ENCODE measurements around the gene ZNHIT2.
"Not testable (repeated sequence)": the region's sequence is repeated elsewhere in the genome, so short reads cannot be mapped to it uniquely, and the experiment has no call there.

ZNHIT2 gene

GRCh38 chr11:65119670-65119995 is 2.1 kb upstream of the ZNHIT2 start:
- no peak for DNase-seq (ENCODE audit: low read depth in 2 of 2)

- DNase-seq (ENCODE audit: low read depth in 2 of 2) = not testable (repeated sequence)
Measured at GRCh38 chr11:65118891-65119669, 1.6 kb upstream of the ZNHIT2 start.

GRCh38 chr11:65118097-65118837 is 766 bp upstream of the ZNHIT2 start:
- no peak for DNase-seq (ENCODE audit: low read depth in 2 of 2)

- DNase-seq (ENCODE audit: low read depth in 2 of 2) = no peak
Measured at GRCh38 chr11:65116370-65117205, 913 bp downstream of the ZNHIT2 start.

- DNase-seq (ENCODE audit: low read depth in 2 of 2) = no peak
Measured at GRCh38 chr11:65115361-65116082, 2.0 kb downstream of the ZNHIT2 start.

- DNase-seq (ENCODE audit: low read depth in 2 of 2) = no peak
Measured at GRCh38 chr11:65114538-65115171, 2.8 kb downstream of the ZNHIT2 start.

GRCh38 chr11:65113839-65114238 is 3.7 kb downstream of the ZNHIT2 start:
- DNase-seq (ENCODE audit: low read depth in 2 of 2) = no peak

GRCh38 chr11:65113361-65113756 is 4.1 kb downstream of the ZNHIT2 start:
- no peak for DNase-seq (ENCODE audit: low read depth in 2 of 2)

- no peak for DNase-seq (ENCODE audit: low read depth in 2 of 2)
Measured at GRCh38 chr11:65112546-65113360, 4.7 kb downstream of the ZNHIT2 start.

- DNase-seq (ENCODE audit: low read depth in 2 of 2) = peak; percentile 47 to 61
Measured at GRCh38 chr11:65111744-65112545, 5.6 kb downstream of the ZNHIT2 start, which contains the start of gene TM7SF2. Gene TM7SF2, plus strand, starts transcription at chr11:65111872. Its CDS starts 144 bp downstream, at chr11:65112016.

GRCh38 chr11:65111159-65111743 is 6.2 kb downstream of the ZNHIT2 start:
- DNase-seq (ENCODE audit: low read depth in 2 of 2) = no peak

- DNase-seq (ENCODE audit: low read depth in 2 of 2) = peak; percentile 35 to 36
Measured at GRCh38 chr11:65110354-65110861, 7.1 kb downstream of the ZNHIT2 start.

- DNase-seq (ENCODE audit: low read depth in 2 of 2) = no peak
Measured at GRCh38 chr11:65109231-65110198, 8.0 kb downstream of the ZNHIT2 start.

- no peak for DNase-seq (ENCODE audit: low read depth in 2 of 2)
Measured at GRCh38 chr11:65108469-65109123, 8.9 kb downstream of the ZNHIT2 start.

- DNase-seq (ENCODE audit: low read depth in 2 of 2) = no peak
Measured at GRCh38 chr11:65107751-65108468, 9.6 kb downstream of the ZNHIT2 start.

- DNase-seq (ENCODE audit: low read depth in 2 of 2) = no peak
Measured at GRCh38 chr11:65107078-65107477, 10.4 kb downstream of the ZNHIT2 start.
